Stimulated activated CD8-positive, alpha-beta memory T cell treated with anti-CD3 and anti-CD28 coated beads, Interleukin-7, amount 100 ng/mL, for 4 hours (primary cell): ENCODE data around the gene RNF217.

Source experiments
- DNase-seq, 2 donors: peaks; one replicate each; pipeline ENCODE4 v3.0.0-alpha.2; 2020; ENCODE audit warnings: low read depth in 2 of 2

Gene RNF217

GRCh38 chr6:125095580-125096301 lies 133.5 kb downstream of the RNF217 start:
- DNase-seq, result no peak

- DNase-seq, result no peak
Observed at GRCh38 chr6:125097186-125097585, 134.9 kb downstream of the RNF217 start.

GRCh38 chr6:125098253-125098652 lies 136.0 kb downstream of the RNF217 start:
- no peak for DNase-seq

- DNase-seq, result peak in 1 of 2 donors; percentile 4
Observed at GRCh38 chr6:125099211-125100073, 137.2 kb downstream of the RNF217 start.

- no peak for DNase-seq
Observed at GRCh38 chr6:125100074-125100652, 137.9 kb downstream of the RNF217 start.

GRCh38 chr6:125101128-125101527 lies 138.9 kb downstream of the RNF217 start:
- no peak for DNase-seq

GRCh38 chr6:125101631-125102030 lies 139.4 kb downstream of the RNF217 start:
- no peak for DNase-seq

- no peak for DNase-seq
Observed at GRCh38 chr6:125102411-125102810, 140.2 kb downstream of the RNF217 start.

DNA sequence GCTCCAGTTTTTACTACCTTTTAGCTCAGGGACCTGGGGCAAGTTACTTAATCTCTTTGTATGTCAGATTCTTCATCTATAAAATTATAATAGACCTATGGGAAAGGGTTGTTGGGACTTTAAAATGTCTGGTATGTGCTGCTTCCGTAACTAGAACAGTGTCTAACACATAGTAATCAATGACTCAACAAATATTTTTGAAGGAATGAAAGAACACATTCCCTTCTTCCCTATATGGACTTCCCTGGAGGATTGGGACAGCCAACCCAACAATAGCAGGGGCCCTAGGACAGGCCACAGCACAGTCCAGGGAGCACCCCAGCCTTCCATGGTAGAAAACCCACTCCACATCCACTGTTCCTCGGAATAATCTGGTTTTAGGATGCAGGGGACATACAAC lies 140.7 kb downstream of the RNF217 start:
- DNase-seq, result no peak

DNA sequence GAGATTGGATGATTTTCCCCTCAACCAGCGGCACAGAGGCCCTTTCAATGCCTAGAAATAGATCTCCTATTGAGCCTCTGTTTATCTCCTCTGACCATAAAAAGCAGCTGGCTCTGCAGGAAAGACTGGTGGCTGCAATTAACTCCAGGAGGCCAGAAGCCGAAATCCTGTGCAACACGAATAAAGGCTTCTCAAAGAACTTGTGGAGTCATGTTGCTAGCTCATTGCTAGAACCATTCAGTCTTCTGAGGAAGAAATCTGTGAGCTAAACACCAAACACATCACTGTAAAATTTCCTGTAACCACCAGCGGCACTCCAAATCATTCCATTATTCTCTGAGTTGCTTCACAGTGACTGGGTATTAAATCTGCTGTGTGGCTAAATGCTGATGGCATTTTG lies 142.2 kb downstream of the RNF217 start:
- no peak for DNase-seq

- no peak for DNase-seq
Observed at GRCh38 chr6:125107048-125107447, 144.8 kb downstream of the RNF217 start.

DNA sequence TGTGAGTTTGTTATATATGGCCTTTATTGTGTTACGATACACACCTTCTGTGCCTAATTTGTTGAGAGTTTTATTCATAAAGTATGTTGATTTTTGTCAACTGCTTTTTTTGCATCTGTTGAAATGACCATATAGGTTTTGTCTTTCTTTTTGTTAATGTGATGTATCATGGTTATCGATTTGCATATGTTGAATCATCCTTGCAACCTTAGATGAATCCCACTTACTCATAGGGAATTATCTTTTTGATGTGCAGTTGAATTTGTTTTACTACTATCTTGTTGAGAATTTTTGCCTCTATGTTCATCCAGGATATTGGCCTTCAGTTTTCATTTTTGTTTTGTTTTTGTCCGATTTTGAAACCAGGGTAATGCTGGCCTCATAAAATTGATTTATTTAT lies 145.7 kb downstream of the RNF217 start:
- DNase-seq, result no peak

DNA sequence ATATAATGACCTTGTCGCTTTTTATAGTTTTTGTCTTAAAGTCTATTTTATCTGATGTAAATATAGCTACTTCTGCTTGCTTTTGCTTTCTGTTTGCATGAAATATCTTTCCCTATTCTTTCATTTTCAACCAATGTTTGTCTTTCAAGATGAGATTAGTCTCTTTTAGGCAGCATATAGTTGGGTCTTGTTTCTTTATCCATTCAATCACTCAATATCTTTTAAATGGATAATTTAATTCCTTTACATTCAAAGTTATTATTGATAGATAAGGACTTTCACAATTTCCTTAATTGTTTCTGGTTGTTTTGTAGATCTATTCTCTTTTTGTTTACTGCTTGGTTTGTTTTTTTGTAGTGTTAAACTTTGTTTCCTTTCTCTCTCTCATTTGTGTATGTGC lies 147.8 kb downstream of the RNF217 start:
- DNase-seq, result no peak

- DNase-seq, result no peak
Observed at GRCh38 chr6:125111219-125111983, 149.2 kb downstream of the RNF217 start.

GRCh38 chr6:125112934-125113333 lies 150.7 kb downstream of the RNF217 start:
- no peak for DNase-seq

GRCh38 chr6:125114248-125114858 lies 152.1 kb downstream of the RNF217 start:
- peak; percentile 5 to 14 for DNase-seq

DNA sequence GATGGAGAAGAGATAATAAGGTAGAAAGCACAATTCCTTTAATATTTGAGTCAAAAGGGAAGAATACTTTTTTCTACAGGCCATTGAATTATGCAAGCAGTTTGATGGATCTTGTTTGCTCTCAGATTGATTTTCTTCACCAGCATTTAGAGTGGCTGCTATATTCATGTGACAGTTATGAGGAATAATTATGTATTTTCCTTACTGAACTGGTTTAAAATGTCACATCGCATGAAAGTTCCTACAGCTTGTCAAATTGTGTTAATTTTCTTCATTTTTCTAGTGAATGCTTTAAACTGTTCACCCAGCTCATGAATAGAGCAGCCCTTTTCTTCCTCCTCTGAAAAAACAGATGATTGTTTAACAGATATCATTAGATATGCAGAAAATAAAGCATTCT lies 153.9 kb downstream of the RNF217 start:
- DNase-seq, result no peak

DNA sequence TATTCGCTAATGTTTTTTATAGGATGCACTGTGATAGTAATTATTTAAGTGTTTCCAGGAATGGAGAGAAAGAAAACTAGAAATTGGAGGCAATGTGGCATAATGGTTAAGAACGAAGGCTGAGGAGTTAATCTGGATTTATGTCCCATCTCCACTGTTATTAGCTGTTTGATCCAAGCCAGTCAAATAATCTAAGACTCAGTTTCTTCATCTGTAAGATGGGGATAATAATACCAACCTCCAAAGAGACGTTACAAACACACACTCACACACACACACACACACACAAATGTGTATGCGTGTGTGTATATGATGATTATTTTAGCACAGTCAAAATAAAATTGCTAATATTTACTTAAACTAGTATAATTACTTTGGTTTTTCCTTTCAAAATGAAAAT lies 154.5 kb downstream of the RNF217 start:
- no peak for DNase-seq

DNA sequence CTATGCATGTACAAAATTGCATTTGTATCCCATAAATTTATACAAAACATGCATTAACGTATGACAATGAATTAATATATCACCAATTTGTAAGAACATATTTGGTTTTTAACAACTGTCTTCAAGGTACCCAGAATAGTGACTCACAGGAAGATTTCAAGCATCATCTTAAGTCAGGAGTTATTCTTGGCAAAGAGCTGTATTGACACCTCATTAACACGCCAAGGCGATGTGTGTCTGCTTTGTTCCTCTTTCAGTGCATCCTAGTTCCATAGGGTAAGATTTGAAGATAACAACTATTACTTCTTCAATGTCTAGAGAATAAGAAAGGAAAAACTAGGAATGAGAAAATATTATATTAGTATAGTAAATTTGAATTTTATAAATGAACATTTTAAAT lies 155.6 kb downstream of the RNF217 start:
- no peak for DNase-seq

GRCh38 chr6:125120054-125120590 lies 157.9 kb downstream of the RNF217 start:
- DNase-seq, result no peak

- no peak for DNase-seq
Observed at GRCh38 chr6:125121894-125122293, 159.7 kb downstream of the RNF217 start.
